A549 (cell line): ENCODE data around the gene CASP9. TPM values are rescaled to one million over a fixed set of nuclear protein-coding genes. Genes with fewer than 3 reads are reported as not detected.
"Not testable (repeated sequence)": the region's sequence is repeated elsewhere in the genome, so short reads cannot be mapped to it uniquely, and the experiment has no call there.

ENCODE experiments used
- ATAC-seq, 2 experiments: fragments of 200-7000 bp in 1 of 2; fragments of >200 bp in 1 of 2; cut with Nextera tagmentation in 1 of 2; cut with Tn5 transposase in 1 of 2; 3 replicates each; pipeline versions ENCODE4 v1.8.0 to v1.9.1; 2018 to 2020; ENCODE audit warnings: mild to moderate bottlenecking in 1 of 2, moderate library complexity in 1 of 2
- CTCF ChIA-PET: fragments of 300-600 bp; sonication (Branson Sonifier 250); formaldehyde crosslinking; extraction: SDS; loops from one replicate; lab custom pipeline; 2021; ENCODE audit warnings: antibody characterized with exemption, inconsistent platforms; lab: Yijun Ruan, JAX
- POLR2A ChIA-PET: fragments of 350-600 bp; formaldehyde crosslinking; extraction: SDS; loops from one replicate; lab custom pipeline; 2021; ENCODE audit warnings: antibody characterized with exemption, inconsistent platforms; lab: Yijun Ruan, JAX
- DNase-seq, 2 experiments: peaks; one replicate each; pipeline versions ENCODE4 v3.0.0 to v3.0.0-alpha.2; 2011 to 2016; ENCODE audit warnings: low read depth in 1 of 2, low spot score in 1 of 2
- FAIRE-seq: peaks from 2 replicates; lab custom pipeline; 2011; peaks lifted over from hg19 to GRCh38; lab: Jason Lieb, UNC
- H3K27ac ChIP-seq, 2 experiments: fragments of >200 bp; sonication (Bioruptor Twin); formaldehyde crosslinking; 3 replicates each; pipeline ENCODE4 v1.5.1; 2016 to 2017
- H3K4me1 ChIP-seq: fragments of >200 bp; sonication (Bioruptor Twin); formaldehyde crosslinking; 3 replicates; pipeline ENCODE4 v1.6.1; 2016
- H3K4me2 ChIP-seq: fragments of >200 bp; sonication (Bioruptor Twin); formaldehyde crosslinking; 3 replicates; pipeline ENCODE4 v1.6.1; 2016
- H3K4me3 ChIP-seq: fragments of >200 bp; sonication (Bioruptor Twin); formaldehyde crosslinking; 3 replicates; pipeline ENCODE4 v1.5.1; 2016
- H3K9me3 ChIP-seq: fragments of >200 bp; sonication (Bioruptor Twin); formaldehyde crosslinking; 3 replicates; pipeline ENCODE4 v1.6.1; 2016
- BHLHE40 ChIP-seq: IDR thresholded peaks from 2 replicates; pipeline ENCODE4 v1.6.1; 2012; ENCODE audit warnings: low read depth, low read length, inconsistent platforms
- CEBPB ChIP-seq, 2 experiments: fragments of >200 bp in 1 of 2; sonication (Bioruptor Twin) in 1 of 2; formaldehyde crosslinking in 1 of 2; IDR thresholded peaks; 2 replicates each; pipeline ENCODE4 v1.6.1; 2012 to 2016
- EHF ChIP-seq: fragments of 250-450 bp; sonication (Bioruptor Pico); IDR thresholded peaks from 2 replicates; pipeline ENCODE4 v1.5.0; 2020; ENCODE audit warnings: mild to moderate bottlenecking
- EP300 ChIP-seq, 2 experiments: fragments of >200 bp; sonication (Bioruptor Twin); formaldehyde crosslinking; IDR thresholded peaks; 2 replicates in 1 of 2; 3 replicates in 1 of 2; pipeline ENCODE4 v1.6.1; 2016 to 2017
- HOXB13 ChIP-seq: fragments of 250-450 bp; sonication (Bioruptor Pico); IDR thresholded peaks from 2 replicates; pipeline ENCODE4 v1.5.0; 2020; ENCODE audit warnings: low read depth, mild to moderate bottlenecking, moderate library complexity
- HOXB5 ChIP-seq: fragments of 250-450 bp; sonication (Bioruptor Pico); IDR thresholded peaks from 2 replicates; pipeline ENCODE4 v1.5.0; 2020; ENCODE audit warnings: mild to moderate bottlenecking, moderate library complexity
- MAFK ChIP-seq: fragments of 450-650 bp; IDR thresholded peaks from 2 replicates; pipeline ENCODE4 v1.6.1; 2014; ENCODE audit not compliant: partially characterized antibody
- NPAS2 ChIP-seq: fragments of 250-450 bp; sonication (Bioruptor Pico); IDR thresholded peaks from 2 replicates; pipeline ENCODE4 v1.8.0; 2022; ENCODE audit warnings: mild to moderate bottlenecking, moderate library complexity, borderline replicate concordance
- NR3C1 ChIP-seq: fragments of >200 bp; sonication (Bioruptor Twin); formaldehyde crosslinking; IDR thresholded peaks from 3 replicates; pipeline ENCODE4 v1.6.1; 2017
- RARB ChIP-seq: fragments of 250-450 bp; sonication (Bioruptor Pico); IDR thresholded peaks from 2 replicates; pipeline ENCODE4 v1.8.0; 2021; ENCODE audit warnings: mild to moderate bottlenecking, moderate library complexity
- RFX5 ChIP-seq: fragments of 450-650 bp; IDR thresholded peaks from 2 replicates; pipeline ENCODE4 v1.7.1; 2014; ENCODE audit warnings: antibody characterized with exemption, mild to moderate bottlenecking, moderate library complexity
- SMC3 ChIP-seq: fragments of >200 bp; sonication (Bioruptor Twin); formaldehyde crosslinking; IDR thresholded peaks from 3 replicates; pipeline ENCODE4 v1.6.1; 2018; ENCODE audit warnings: inconsistent platforms
- SREBF2 ChIP-seq: fragments of 450-650 bp; IDR thresholded peaks from 2 replicates; pipeline ENCODE4 v1.6.1; 2014; ENCODE audit warnings: mild to moderate bottlenecking, moderate library complexity
- ZC3H11A ChIP-seq: fragments of 450-650 bp; IDR thresholded peaks from 2 replicates; pipeline ENCODE4 v1.6.1; 2014; ENCODE audit warnings: antibody characterized with exemption, mild to moderate bottlenecking
- WGBS: methylation state at CpG from one replicate; pipeline ENCODE4 v1.1.6; 2017; ENCODE audit errors: missing lambda C conversion rate; 5-methylcytosine and 5-hydroxymethylcytosine counted together
- polyA plus RNA-seq, 4 experiments: library from polyadenylated mRNA; depleted of rRNA in 3 of 4; stranded (reverse); fragments of >200 nt; fragmentation: RNase III in 1 of 4; extraction: RNeasy Plus Mini Kit Qiagen cat#74134 plus additional on column Dnase treatment in 1 of 4; gene quantifications; 2 replicates in 3 of 4; 3 replicates in 1 of 4; pipeline ENCODE4 v1.2.3, GENCODE V29; 2011 to 2017
- TF ChIP-seq, protein P1 (sequence below): fragments of 250-450 bp; sonication (Bioruptor Pico); IDR thresholded peaks from 2 replicates; pipeline ENCODE4 v1.5.0; 2021; ENCODE audit warnings: mild to moderate bottlenecking, moderate library complexity, borderline replicate concordance
- TF ChIP-seq, protein P2 (sequence below): IDR thresholded peaks from 2 replicates; pipeline ENCODE4 v1.6.1; 2012

The CASP9 gene
- polyA plus RNA-seq, 2 of the 4 experiments (the other 2 are of a cell fraction) = 11.0 to 16.1 TPM

DNA sequence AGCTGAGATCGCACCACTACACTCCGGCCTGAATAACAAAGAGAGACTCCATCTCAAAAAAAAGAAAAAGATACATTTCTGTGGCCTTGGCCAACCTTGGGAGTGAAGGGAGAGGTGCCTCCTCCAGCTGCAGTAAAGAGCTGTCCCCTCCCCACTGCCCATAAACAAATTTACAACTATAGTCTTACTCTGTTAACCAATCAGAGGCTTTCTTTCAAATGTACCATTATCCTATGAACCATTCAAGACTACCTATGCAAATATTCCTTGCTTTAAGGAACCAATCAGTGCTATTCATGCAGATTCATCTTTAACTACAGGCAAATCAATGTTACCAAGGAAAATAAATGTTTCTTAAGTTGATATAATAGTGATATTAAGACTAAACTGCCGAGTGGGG, 47.1 kb downstream of the CASP9 start:
- TF ChIP-seq MAFK = no peak
- TF ChIP-seq CEBPB (IDR thresholded peaks at IDR 0.05) = no peak
- no peak for TF ChIP-seq SREBF2
- no peak for TF ChIP-seq RFX5

DNA sequence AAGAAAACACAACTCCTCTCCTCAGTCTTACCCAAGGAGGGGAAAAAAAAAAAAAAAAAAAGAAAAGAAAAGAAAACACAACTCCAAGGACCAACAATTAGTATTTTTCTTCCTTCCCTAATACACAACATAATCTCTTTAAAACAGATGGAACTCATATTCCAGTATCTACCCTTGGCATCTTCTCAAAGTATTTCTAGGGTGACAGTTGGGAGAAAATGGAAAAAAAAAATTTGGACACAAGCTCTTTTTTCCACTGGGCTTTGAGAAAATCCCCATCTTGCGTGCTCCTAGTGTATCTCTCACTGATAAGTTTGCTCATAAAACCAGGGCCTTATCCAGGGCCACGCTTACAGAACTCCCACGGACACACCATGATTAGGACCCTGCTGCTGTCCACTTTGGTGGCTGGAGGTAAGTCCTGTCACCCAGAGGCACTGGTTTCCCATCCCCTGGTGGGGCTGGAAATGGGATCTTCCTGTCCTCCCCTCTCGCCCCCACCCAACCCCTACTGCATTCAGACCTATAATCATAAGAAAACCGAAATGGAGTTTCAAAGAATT, 48.2 kb downstream of the CASP9 start, which contains the start of gene CELA2B:
CELA2B (plus strand) TSS at position 353 of the 563 bp plus-strand sequence; CDS start at position 375, 22 bp downstream.
- TF ChIP-seq RFX5 = no peak
- TF ChIP-seq, protein P1, sequence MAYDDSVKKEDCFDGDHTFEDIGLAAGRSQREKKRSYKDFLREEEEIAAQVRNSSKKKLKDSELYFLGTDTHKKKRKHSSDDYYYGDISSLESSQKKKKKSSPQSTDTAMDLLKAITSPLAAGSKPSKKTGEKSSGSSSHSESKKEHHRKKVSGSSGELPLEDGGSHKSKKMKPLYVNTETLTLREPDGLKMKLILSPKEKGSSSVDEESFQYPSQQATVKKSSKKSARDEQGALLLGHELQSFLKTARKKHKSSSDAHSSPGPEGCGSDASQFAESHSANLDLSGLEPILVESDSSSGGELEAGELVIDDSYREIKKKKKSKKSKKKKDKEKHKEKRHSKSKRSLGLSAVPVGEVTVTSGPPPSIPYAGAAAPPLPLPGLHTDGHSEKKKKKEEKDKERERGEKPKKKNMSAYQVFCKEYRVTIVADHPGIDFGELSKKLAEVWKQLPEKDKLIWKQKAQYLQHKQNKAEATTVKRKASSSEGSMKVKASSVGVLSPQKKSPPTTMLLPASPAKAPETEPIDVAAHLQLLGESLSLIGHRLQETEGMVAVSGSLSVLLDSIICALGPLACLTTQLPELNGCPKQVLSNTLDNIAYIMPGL (CRISPR knock-in tag) = no peak
- no peak for TF ChIP-seq RARB (CRISPR knock-in tag)
- no peak for TF ChIP-seq NPAS2
- no peak for TF ChIP-seq BHLHE40
- no peak for TF ChIP-seq HOXB5 (CRISPR knock-in tag)
- TF ChIP-seq NR3C1 = no peak
- no peak for TF ChIP-seq EHF (CRISPR knock-in tag)
- TF ChIP-seq SMC3 = no peak
- TF ChIP-seq, protein P2, sequence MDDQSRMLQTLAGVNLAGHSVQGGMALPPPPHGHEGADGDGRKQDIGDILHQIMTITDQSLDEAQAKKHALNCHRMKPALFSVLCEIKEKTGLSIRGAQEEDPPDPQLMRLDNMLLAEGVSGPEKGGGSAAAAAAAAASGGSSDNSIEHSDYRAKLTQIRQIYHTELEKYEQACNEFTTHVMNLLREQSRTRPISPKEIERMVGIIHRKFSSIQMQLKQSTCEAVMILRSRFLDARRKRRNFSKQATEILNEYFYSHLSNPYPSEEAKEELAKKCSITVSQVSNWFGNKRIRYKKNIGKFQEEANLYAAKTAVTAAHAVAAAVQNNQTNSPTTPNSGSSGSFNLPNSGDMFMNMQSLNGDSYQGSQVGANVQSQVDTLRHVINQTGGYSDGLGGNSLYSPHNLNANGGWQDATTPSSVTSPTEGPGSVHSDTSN = no peak
- no peak for TF ChIP-seq HOXB13
- TF ChIP-seq, all 56 proteins: peak for 0
- H3K4me2 ChIP-seq = no peak within 1 kb of the TSS
- H3K27ac ChIP-seq = no peak within 1 kb of the TSS
- FAIRE-seq = no peak
- no peak for DNase-seq
- H3K9me3 ChIP-seq = no peaks in the 10 kb centered on the region; the same call in 2 of the 3 replicates
- H3K4me1 ChIP-seq = no peaks in the 10 kb centered on the region
- POLR2A ChIA-PET = no interaction called here
- CTCF ChIA-PET = no interaction called here
- no peak within 1 kb of the TSS for H3K4me3 ChIP-seq
- 82% methylated on average over 5 of the region's 5 CpGs for WGBS
- no peak for ATAC-seq

More for the DNA sequence above, 47.1 kb downstream of the CASP9 start:
- CTCF ChIA-PET = no interaction called here
- WGBS = 89% methylated on average over 3 of the region's 3 CpGs
- Histone ChIP-seq H3K9me3 (no peaks in the 10 kb centered on the region), H3K27ac (no peak overlapping the region), H3K4me1 (no peaks in the 10 kb centered on the region), H3K4me3 (no peak overlapping the region), H3K4me2 (no peak overlapping the region)
- ATAC-seq (no peak), FAIRE-seq (no peak), DNase-seq (no peak)
- POLR2A ChIA-PET = no interaction called here

- ATAC-seq = no peak
- H3K9me3 ChIP-seq = no peaks in the 10 kb centered on the region; the same call in 2 of the 3 replicates
- no peak for FAIRE-seq
- no peak for DNase-seq
- no peaks in the 10 kb centered on the region for H3K4me1 ChIP-seq
- 66% methylated on average over 9 of the region's 11 CpGs for WGBS
- no peak overlapping the region for H3K27ac ChIP-seq
- no peak for TF ChIP-seq EP300 (IDR thresholded peaks at IDR 0.05)
- no peak for TF ChIP-seq ZC3H11A
- ChIA-PET CTCF (no interaction called here), POLR2A (no interaction called here)
- no peak overlapping the region for H3K4me2 ChIP-seq
- no peak overlapping the region for H3K4me3 ChIP-seq
Measured at GRCh38 chr1:15472587-15472986, 51.4 kb downstream of the CASP9 start.

- POLR2A ChIA-PET, H3K4me3 ChIP-seq, ATAC-seq, H3K27ac ChIP-seq, H3K9me3 ChIP-seq, FAIRE-seq, DNase-seq, H3K4me2 ChIP-seq, H3K4me1 ChIP-seq: not testable (repeated sequence)
- CTCF ChIA-PET = interaction anchor here (0.6 to 1.7 kb wide), 2 partner anchors 10 to 24 kb away, joined by 4 to 5 read pairs; no protein-coding TSS in a partner anchor
- 58% methylated on average over 6 of the region's 6 CpGs for WGBS
Measured at GRCh38 chr1:15471723-15472122, 52.3 kb downstream of the CASP9 start.

- ATAC-seq, H3K27ac ChIP-seq, H3K4me3 ChIP-seq, DNase-seq, POLR2A ChIA-PET, H3K4me1 ChIP-seq, H3K4me2 ChIP-seq, FAIRE-seq, H3K9me3 ChIP-seq: not testable (repeated sequence)
- WGBS = 57% methylated on average over 3 of the region's 5 CpGs
- CTCF ChIA-PET = interaction anchor here (1.7 kb wide), 1 partner anchor 11 kb away, joined by 5 read pairs; no protein-coding TSS in a partner anchor
Measured at GRCh38 chr1:15471067-15471466, 52.9 kb downstream of the CASP9 start.

GRCh38 chr1:15469821-15470448, 54.1 kb downstream of the CASP9 start:
- ATAC-seq, H3K27ac ChIP-seq, FAIRE-seq, CTCF ChIA-PET, H3K4me1 ChIP-seq, DNase-seq, H3K4me2 ChIP-seq, H3K4me3 ChIP-seq, POLR2A ChIA-PET, H3K9me3 ChIP-seq: not testable (repeated sequence)
- 20% methylated on average over 1 of the region's 9 CpGs for WGBS
